K562 (cell line): Measurements from ENCODE around the gene MAZ. TPM values are rescaled to one million over a fixed set of nuclear protein-coding genes. Genes with fewer than 3 reads are reported as not detected.

Experiments
- DLX4 ChIP-seq: fragments of 250-450 bp; sonication (Bioruptor Pico); IDR thresholded peaks from 2 replicates; pipeline ENCODE4 v1.6.1; 2021; ENCODE audit warnings: mild to moderate bottlenecking
- ETV5 ChIP-seq: sonication (generic); formaldehyde crosslinking; IDR thresholded peaks from 2 replicates; pipeline ENCODE4 v1.4.0; 2020; ENCODE audit warnings: low read depth, mild to moderate bottlenecking, missing genetic modification reagents
- KAT7 ChIP-seq: sonication (generic); formaldehyde crosslinking; IDR thresholded peaks from 2 replicates; pipeline ENCODE4 v1.8.0; 2022; ENCODE audit warnings: missing genetic modification reagents, mild to moderate bottlenecking, borderline replicate concordance
- LEF1 ChIP-seq: fragments of 450-650 bp; IDR thresholded peaks from 2 replicates; pipeline ENCODE4 v1.6.1; 2016; ENCODE audit warnings: mild to moderate bottlenecking
- MBD1 ChIP-seq: fragments of 250-450 bp; sonication (Bioruptor Pico); IDR thresholded peaks from 2 replicates; pipeline ENCODE4 v1.8.0; 2022; ENCODE audit warnings: inconsistent platforms
- NBN ChIP-seq: fragments of 450-650 bp; IDR thresholded peaks from 2 replicates; pipeline ENCODE4 v1.6.1; 2016; ENCODE audit warnings: low read depth, mild to moderate bottlenecking
- NFE2 ChIP-seq: IDR thresholded peaks from 2 replicates; pipeline ENCODE4 v1.6.1; 2014; ENCODE audit warnings: antibody characterized with exemption, low read depth
- NR2C2 ChIP-seq, 2 experiments: fragments of 200-800 bp in 1 of 2; sonication (Bioruptor generic) in 1 of 2; sonication (generic) in 1 of 2; formaldehyde crosslinking in 1 of 2; IDR thresholded peaks; 2 replicates each; pipeline versions ENCODE4 v1.6.1 to v1.8.0; 2016 to 2022; ENCODE audit warnings: mild to moderate bottlenecking in 1 of 2, missing compliant biosample characterization in 1 of 2, missing genetic modification characterization in 1 of 2, missing genetic modification reagents in 1 of 2
- PCBP1 ChIP-seq: fragments of 200-400 bp; formaldehyde crosslinking; IDR thresholded peaks from 2 replicates; pipeline ENCODE4 v1.6.1; 2018; ENCODE audit warnings: mild to moderate bottlenecking, low read depth, low read length; ENCODE audit not compliant: poor library complexity, severe bottlenecking
- RBBP5 ChIP-seq: fragments of 200-600 bp; sonication (generic); IDR thresholded peaks from 2 replicates; pipeline ENCODE4 v1.6.1; 2012; ENCODE audit warnings: borderline replicate concordance, mild to moderate bottlenecking, low read length, control low read depth, inconsistent platforms; ENCODE audit not compliant: insufficient read depth, poor library complexity, severe bottlenecking
- SMAD4 ChIP-seq: fragments of 250-450 bp; sonication (Bioruptor Pico); conservative IDR thresholded peaks from 2 replicates; pipeline ENCODE4 v1.8.0; 2021; ENCODE audit warnings: inconsistent platforms, mild to moderate bottlenecking, moderate library complexity
- ZBTB7A ChIP-seq: IDR thresholded peaks from 2 replicates; pipeline ENCODE4 v1.6.1; 2011; ENCODE audit warnings: low read depth, mild to moderate bottlenecking, low read length, moderate library complexity, borderline replicate concordance; ENCODE audit not compliant: control insufficient read depth
- ZNF253 ChIP-seq: fragments of 250-450 bp; sonication (Bioruptor Pico); conservative IDR thresholded peaks from 2 replicates; pipeline ENCODE4 v1.6.1; 2021; ENCODE audit warnings: mild to moderate bottlenecking
- ZNF280B ChIP-seq: fragments of 250-450 bp; sonication (Bioruptor Pico); IDR thresholded peaks from 2 replicates; pipeline ENCODE4 v1.5.1; 2021; ENCODE audit warnings: mild to moderate bottlenecking
- ZNF583 ChIP-seq: fragments of 250-450 bp; sonication (Bioruptor Pico); IDR thresholded peaks from 2 replicates; pipeline ENCODE4 v1.4.0; 2020
- ZSCAN29 ChIP-seq: fragments of 450-650 bp; IDR thresholded peaks from 2 replicates; pipeline ENCODE4 v1.6.1; 2017
- polyA plus RNA-seq, 8 experiments: library from polyadenylated mRNA; depleted of rRNA in 4 of 8; stranded (reverse) in 5 of 8; unstranded in 3 of 8; fragments of >200 nt; fragmentation: Nextera tagmentation in 2 of 8; fragmentation: Illumina TruSeq in 1 of 8; extraction: Ambion mirVana in 2 of 8; extraction: Trizol in 1 of 8; gene quantifications; 2 replicates each; pipeline versions ENCODE4 v1.2.1 to v1.2.3, GENCODE V29; 2011 to 2014; ENCODE audit warnings: inconsistent platforms in 1 of 8, missing spikeins in 1 of 8
- total RNA-seq, 7 experiments: library from RNA; depleted of rRNA in 6 of 7; stranded (reverse); fragments of >200 nt in 6 of 7; fragmentation: Illumina TruSeq in 2 of 7; extraction: Trizol in 2 of 7; gene quantifications; 2 replicates each; pipeline versions ENCODE4 v1.2.1 to v1.2.3, GENCODE V29; 2011 to 2021; ENCODE audit warnings: low replicate concordance in 1 of 7
- TF ChIP-seq, protein P1 (sequence below), 2 experiments: fragments of 450-650 bp; IDR thresholded peaks; 2 replicates each; pipeline ENCODE4 v1.6.1; 2018; ENCODE audit warnings: mild to moderate bottlenecking in 2 of 2, low read depth in 1 of 2; ENCODE audit not compliant: partially characterized antibody in 2 of 2
- TF ChIP-seq, protein P2 (sequence below): fragments of 450-650 bp; formaldehyde crosslinking; IDR thresholded peaks from 2 replicates; pipeline ENCODE4 v1.4.0; 2020; ENCODE audit warnings: mild to moderate bottlenecking, moderate library complexity

The MAZ gene
- total and polyA plus RNA-seq, 9 of the 15 experiments (the other 6 are each of a cell fraction or from before 2014, with no cell fraction given) = 45.4 to 532 (median 250) TPM

GRCh38 chr16:29808219-29808900, 2.0 kb downstream of the MAZ start (continued):
- no peak for TF ChIP-seq ZBTB7A
- no peak for TF ChIP-seq KAT7
- peak; percentile 65 for TF ChIP-seq NFE2
- no peak for TF ChIP-seq ZNF280B (CRISPR knock-in tag)
- TF ChIP-seq, protein P1, sequence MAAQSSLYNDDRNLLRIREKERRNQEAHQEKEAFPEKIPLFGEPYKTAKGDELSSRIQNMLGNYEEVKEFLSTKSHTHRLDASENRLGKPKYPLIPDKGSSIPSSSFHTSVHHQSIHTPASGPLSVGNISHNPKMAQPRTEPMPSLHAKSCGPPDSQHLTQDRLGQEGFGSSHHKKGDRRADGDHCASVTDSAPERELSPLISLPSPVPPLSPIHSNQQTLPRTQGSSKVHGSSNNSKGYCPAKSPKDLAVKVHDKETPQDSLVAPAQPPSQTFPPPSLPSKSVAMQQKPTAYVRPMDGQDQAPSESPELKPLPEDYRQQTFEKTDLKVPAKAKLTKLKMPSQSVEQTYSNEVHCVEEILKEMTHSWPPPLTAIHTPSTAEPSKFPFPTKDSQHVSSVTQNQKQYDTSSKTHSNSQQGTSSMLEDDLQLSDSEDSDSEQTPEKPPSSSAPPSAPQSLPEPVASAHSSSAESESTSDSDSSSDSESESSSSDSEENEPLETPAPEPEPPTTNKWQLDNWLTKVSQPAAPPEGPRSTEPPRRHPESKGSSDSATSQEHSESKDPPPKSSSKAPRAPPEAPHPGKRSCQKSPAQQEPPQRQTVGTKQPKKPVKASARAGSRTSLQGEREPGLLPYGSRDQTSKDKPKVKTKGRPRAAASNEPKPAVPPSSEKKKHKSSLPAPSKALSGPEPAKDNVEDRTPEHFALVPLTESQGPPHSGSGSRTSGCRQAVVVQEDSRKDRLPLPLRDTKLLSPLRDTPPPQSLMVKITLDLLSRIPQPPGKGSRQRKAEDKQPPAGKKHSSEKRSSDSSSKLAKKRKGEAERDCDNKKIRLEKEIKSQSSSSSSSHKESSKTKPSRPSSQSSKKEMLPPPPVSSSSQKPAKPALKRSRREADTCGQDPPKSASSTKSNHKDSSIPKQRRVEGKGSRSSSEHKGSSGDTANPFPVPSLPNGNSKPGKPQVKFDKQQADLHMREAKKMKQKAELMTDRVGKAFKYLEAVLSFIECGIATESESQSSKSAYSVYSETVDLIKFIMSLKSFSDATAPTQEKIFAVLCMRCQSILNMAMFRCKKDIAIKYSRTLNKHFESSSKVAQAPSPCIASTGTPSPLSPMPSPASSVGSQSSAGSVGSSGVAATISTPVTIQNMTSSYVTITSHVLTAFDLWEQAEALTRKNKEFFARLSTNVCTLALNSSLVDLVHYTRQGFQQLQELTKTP (IDR thresholded peaks at IDR 0.05; ENCODE audit: low read depth in 1 of 2, partially characterized antibody in 2 of 2) = peak in 1 of 2 experiments; percentile 12
- TF ChIP-seq SMAD4 (CRISPR knock-in tag) = no peak
- TF ChIP-seq ETV5 (CRISPR knock-in tag) = no peak
- no peak for TF ChIP-seq ZNF253 (CRISPR knock-in tag)
- TF ChIP-seq ZSCAN29 = no peak
- TF ChIP-seq, protein P2, sequence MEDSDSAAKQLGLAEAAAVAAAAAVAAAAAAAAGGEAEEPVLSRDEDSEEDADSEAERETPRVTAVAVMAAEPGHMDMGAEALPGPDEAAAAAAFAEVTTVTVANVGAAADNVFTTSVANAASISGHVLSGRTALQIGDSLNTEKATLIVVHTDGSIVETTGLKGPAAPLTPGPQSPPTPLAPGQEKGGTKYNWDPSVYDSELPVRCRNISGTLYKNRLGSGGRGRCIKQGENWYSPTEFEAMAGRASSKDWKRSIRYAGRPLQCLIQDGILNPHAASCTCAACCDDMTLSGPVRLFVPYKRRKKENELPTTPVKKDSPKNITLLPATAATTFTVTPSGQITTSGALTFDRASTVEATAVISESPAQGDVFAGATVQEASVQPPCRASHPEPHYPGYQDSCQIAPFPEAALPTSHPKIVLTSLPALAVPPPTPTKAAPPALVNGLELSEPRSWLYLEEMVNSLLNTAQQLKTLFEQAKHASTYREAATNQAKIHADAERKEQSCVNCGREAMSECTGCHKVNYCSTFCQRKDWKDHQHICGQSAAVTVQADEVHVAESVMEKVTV = no peak
- TF ChIP-seq PCBP1 = no peak
- no peak for TF ChIP-seq NBN
- no peak for TF ChIP-seq ZNF583
- no peak for TF ChIP-seq RBBP5
- TF ChIP-seq LEF1 = no peak
- TF ChIP-seq MBD1 (CRISPR knock-in tag) = no peak
- no peak for TF ChIP-seq NR2C2 (CRISPR knock-in tag; IDR thresholded peaks at IDR 0.05)
- TF ChIP-seq NR2C2 (tag; IDR thresholded peaks at IDR 0.05) = no peak
- no peak for TF ChIP-seq DLX4 (CRISPR knock-in tag)
